GM21619 (cell line): ENCODE results near the gene COPB2.
"Not testable (repeated sequence)": the region's sequence is repeated elsewhere in the genome, so short reads cannot be mapped to it uniquely, and the experiment has no call there.

Experiments
- ATAC-seq: cut with Tn5 transposase; IDR thresholded peaks from one replicate; pipeline ENCODE4 v1.9.1; 2021; ENCODE audit not compliant: unreplicated experiment

The COPB2 gene

GRCh38 chr3:139389552-139390368, at the start of gene COPB2:
TSS of gene COPB2 (minus strand) at chr3:139389647. CDS start at chr3:139389550, 97 bp downstream.
- peak; percentile 96 for ATAC-seq

DNA sequence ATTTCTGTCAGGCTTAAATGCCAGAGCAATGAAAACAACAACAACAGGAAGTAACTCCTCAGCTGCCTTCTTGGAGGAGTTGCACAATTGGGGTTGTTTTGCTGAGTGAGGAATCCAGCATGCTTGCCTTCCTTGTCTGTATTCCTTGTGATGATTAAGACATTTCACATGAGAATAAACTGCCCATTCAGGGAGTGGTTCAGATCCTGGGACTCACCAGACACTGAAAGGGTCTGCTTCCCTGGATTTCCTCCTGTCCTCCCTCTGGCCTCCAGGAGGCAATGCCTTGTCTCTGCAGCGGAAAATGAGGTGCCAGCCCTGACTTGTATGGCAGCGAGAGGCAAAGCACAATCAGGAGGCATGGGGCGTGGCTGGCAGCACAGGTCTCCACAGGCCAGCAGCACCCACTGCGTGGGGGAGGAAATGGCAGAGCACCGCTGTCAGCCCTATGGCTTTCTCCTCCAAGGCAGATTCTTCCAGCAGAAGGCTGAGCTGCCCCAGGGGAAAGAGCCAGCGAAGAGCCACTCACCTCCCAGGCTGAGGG, 45.4 kb upstream of the COPB2 start:
- ATAC-seq, result no peak

DNA sequence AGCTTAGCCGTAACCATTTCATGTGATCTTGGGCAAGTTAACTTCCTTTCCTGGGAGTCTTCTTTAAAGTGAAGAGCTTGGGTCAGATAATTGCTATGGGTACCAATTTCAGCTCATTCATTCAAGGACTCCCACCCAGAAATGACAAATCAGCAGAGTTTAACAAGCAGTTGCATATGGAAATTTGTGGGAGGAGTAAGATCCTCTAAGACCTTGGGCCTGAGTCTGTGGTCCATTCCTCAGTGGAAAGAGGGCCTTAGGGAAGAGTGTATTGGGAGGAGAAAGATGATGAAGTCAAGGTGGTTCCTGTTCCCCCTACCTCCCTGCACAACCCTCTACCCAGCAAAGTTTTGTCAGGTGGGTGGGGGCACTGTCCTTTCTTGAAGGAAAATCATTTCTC, 44.8 kb upstream of the COPB2 start:
- ATAC-seq, result no peak

DNA sequence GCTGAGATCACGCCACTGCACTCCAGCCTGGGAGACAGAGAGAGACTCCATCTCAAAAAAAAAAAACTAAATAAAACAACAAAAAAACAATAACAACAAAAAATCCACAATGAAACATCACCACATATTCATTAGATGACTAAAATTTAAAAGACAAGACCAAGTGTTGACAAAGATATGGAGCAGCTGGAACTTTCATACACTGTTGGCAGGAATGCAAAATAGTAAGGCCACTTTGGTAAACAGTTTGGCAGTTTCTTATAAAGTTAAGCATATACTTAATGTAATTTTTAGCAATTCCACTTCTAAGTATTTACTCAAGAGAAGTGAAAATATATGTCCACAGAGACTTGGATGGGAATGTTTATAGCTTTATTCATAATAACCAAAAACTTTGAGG, 43.6 kb upstream of the COPB2 start:
- ATAC-seq, result no peak

DNA sequence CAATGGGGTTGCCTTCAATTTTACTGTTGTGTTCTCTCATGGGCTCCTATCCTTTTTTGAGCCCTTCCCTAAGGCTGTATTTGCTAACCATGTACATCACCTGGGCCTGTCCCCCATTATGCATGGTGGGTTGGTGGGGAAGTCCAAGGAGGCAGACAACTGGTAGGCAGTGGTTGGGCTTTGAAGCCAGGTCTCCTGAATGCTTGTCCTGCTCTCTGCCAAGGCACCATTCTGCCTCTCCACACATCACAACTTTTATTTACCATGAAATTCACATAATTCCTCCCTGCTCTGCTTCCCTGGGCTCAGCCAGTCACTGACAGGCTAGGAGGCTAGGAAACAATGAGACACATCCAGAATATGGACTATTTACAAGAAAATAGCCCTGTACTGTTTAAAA, 41.0 kb upstream of the COPB2 start:
- no peak for ATAC-seq

DNA sequence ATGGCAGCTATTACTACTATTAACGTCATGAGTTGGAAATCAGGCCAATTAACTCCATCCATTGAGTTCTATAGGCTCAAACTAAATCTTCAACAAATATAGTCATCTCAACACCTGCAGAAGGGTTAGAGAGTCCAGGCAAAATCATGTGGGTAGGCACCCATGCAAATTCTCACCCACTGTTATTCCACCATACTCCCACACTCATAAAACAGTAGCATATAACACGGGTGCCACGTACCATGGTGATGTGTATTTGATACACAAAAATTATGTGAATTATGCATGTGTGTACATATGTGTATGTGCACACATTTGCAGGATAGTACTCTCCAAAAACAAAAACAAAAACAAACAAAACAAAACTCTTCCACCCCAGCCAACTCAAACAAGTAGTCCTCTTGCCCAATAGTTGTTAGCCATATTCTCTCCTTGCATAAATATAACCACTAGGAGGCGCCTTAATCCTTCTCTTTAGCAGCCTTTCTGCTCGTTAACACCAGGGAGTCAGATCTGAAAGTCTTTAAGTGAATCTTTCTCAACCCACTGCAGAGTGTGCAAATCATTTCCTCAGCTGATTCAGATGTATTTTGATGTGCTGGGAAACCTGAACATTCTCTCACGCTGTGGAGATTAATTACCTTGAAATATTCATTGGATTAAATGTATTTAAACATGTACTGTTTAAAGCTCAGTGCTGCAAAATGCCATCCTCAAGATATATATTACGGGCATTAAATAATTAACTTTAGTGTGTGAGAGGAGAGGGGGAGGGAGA, 38.0 kb upstream of the COPB2 start:
- peak; percentile 82 for ATAC-seq

GRCh38 chr3:139425745-139426400, 36.4 kb upstream of the COPB2 start:
- no peak for ATAC-seq

DNA sequence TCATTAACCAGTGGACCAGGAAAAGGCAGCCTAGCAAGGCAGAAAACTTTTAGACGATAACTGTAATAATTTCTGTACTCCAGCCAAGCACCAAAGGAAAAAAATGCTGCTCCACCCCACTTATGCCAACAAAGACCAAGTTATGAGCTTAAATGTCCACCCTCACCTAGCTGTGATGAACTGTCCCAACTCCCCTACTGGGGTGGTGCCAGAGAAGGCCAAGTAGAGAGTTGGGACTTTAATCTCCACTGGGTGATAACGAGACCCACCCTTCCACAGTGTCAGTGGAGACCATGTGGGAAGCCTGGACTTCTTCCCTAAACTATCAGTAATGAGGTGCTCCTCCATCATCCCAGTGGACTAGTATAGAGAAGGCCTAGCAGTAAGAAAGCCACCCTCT, 33.8 kb upstream of the COPB2 start:
- ATAC-seq, result no peak

- ATAC-seq, result no peak
Measured at GRCh38 chr3:139421460-139421859, 32.0 kb upstream of the COPB2 start.

- no peak for ATAC-seq
Measured at GRCh38 chr3:139421040-139421439, 31.6 kb upstream of the COPB2 start.

DNA sequence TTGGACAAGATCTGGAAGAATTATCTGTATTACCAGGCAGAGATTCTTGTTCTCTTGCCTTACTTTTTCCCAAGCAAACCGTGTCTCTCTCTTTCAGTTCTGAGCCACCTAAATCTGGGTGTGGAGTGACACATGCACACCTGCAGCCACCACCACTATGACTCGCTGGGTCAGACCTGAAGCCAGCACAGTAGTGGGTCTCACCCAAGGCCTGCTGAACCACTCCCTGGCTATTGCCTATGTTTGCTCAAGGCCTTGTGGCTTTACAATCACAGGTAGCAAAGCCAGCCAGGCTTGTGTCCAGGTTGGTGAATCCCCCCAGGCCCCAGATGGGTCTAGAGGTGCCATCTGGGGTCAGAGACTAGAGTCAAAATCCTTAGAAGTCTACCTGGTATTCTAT, 28.7 kb upstream of the COPB2 start:
- ATAC-seq, result no peak

DNA sequence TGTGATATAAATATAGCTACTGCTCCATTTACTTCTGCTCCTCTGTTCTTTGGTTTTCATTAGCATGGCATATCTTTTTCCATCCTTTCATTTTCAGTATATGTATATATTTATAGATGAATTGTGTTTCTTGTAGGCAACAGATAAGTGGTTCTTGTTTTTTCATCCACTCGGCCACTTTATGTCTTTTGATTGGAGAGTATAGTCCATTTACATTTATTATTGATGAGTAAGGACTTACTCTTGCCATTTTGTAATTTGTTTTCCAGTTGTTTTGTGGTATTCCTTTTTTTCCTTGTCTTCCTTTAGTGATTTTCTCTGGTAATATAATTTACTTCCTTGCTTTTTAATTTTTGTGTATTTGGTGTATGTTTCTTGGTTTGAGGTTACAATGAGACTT, 26.8 kb upstream of the COPB2 start:
- ATAC-seq, result no peak

DNA sequence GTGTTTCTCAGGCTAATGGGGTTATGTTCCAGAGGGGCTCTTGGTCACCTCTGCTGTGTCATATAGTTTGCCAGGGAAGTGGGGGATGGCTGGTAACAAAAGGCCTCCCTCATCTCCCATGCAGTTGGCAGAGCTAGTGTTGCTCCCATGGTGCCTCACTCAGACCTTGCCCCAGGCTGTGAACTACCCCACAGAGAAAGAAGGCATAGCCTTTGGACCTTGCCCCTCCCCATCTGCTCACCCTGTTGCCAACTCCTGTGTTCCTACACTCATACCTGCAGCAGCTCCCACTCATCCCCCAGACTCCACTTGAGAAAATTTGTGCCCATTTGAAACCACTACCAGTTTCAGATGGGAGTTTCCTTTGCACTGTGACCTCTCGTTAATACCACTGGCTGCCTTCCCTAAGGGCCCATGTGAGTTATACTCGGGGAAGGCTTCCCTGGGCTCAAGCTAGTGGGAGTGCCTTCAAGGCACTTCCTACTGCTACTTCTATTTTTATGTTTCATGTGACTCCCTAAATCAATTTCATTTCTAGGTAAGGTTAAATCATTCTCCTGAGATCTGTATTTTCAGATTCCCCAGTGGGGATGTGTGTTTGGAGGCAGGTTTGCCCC, 25.3 kb upstream of the COPB2 start:
- no peak for ATAC-seq

GRCh38 chr3:139412891-139413290, 23.4 kb upstream of the COPB2 start:
- ATAC-seq, result not testable (repeated sequence)

GRCh38 chr3:139401155-139401554, 11.7 kb upstream of the COPB2 start:
- ATAC-seq, result not testable (repeated sequence)

DNA sequence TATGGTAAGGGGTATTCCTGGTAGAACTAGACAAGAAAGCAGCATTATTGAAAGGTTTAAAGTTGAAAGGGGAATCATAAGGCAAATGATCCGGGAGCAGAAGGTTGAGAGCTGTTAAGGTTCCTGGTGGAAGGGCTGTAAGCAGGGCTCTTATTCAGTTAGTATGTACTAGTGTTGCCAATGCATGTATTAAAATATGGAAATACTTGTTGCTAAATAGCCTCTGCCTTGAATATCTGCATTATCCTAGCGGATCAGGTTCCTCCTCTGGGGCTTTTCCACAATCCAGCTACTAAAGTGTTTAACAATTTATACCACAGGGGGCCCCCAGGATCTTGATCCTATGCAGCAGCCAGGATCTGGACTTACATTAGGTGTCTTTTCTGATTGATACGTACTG, 7.3 kb upstream of the COPB2 start:
- no peak for ATAC-seq

GRCh38 chr3:139394116-139394515, 4.7 kb upstream of the COPB2 start:
- no peak for ATAC-seq

DNA sequence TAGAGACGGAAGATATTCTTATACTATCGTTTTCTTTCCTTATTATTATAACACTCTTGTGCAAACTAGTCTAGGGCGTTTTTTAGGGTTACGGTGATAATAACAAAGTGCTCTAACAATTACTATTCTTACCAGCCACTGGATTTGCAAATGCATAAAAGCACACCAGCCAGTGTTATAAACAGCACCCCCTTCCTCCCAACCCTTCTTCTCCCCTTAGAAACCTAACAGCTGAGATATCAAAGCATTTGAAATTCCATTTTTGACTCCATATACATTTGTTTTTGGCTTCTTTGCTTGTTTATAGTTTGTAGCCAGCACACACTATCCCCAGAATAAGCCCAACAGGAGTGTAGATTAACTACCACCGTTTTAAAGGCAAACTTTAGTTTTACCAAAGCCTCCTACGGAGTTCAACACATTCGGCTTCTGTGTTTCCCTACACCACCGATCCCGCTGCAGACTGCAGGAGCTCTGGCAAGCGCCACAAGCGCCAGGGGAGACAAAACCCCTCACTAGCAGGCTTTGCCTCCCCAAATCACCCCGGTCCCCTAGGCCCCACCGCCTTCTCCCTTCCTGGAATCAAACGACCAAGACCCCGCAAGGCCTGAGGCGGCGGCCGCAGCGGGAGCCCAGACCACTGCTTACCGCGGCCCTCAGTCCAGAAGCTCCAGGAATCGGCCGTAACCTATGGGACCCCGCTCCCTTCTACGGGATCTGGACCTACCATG, 461 bp downstream of the COPB2 start:
- peak; percentile 29 for ATAC-seq

- ATAC-seq, result no peak
Measured at GRCh38 chr3:139388077-139388476, 1.4 kb downstream of the COPB2 start.

GRCh38 chr3:139382291-139382690, 7.2 kb downstream of the COPB2 start:
- not testable (repeated sequence) for ATAC-seq
